HepG2 (cell line): ENCODE measurements around the gene RABL6. TPM values are rescaled to one million over a fixed set of nuclear protein-coding genes. Genes with fewer than 3 reads are reported as not detected.

Experiments used
- ATAC-seq: fragments of 200-7000 bp; cut with Tn5 transposase; 3 replicates; pipeline ENCODE4 v1.9.1; 2020; ENCODE audit warnings: mild to moderate bottlenecking, moderate library complexity
- BruUV-seq: library from RNA; stranded (reverse); fragments of 400-500 nt; replicated peaks from 2 replicates; lab custom pipeline; 2021; lab: Mats Ljungman, UMichigan
- CTCF ChIA-PET: fragments of 300-600 bp; formaldehyde crosslinking; extraction: SDS; loops from one replicate; lab custom pipeline; 2021; ENCODE audit warnings: low total read pairs, inconsistent platforms, low intra/inter-chr PET ratio; lab: Yijun Ruan, JAX
- POLR2A ChIA-PET: fragments of 350-600 bp; sonication (Branson Sonifier 250); formaldehyde crosslinking; loops from one replicate; lab custom pipeline; 2020; ENCODE audit warnings: antibody characterized with exemption, inconsistent platforms; lab: Yijun Ruan, JAX
- DNase-seq: peaks from one replicate; pipeline ENCODE4 v3.0.0-alpha.2; 2015; ENCODE audit warnings: low spot score
- FAIRE-seq: peaks from 3 replicates; lab custom pipeline; 2011; peaks lifted over from hg19 to GRCh38; lab: Jason Lieb, UNC
- H2AFZ ChIP-seq: one replicate; pipeline ENCODE4 v1.6.1; 2011; ENCODE audit warnings: low read length, inconsistent platforms
- H3K27ac ChIP-seq: fragments of 300-600 bp; 3 replicates; pipeline ENCODE4 v1.8.0; 2011; ENCODE audit warnings: mixed run types, mild to moderate bottlenecking, mixed read lengths, low read length, inconsistent platforms; ENCODE audit not compliant: insufficient read depth; ENCODE audit errors: extremely low read length
- H3K27me3 ChIP-seq, 2 experiments: fragments of 200-600 bp in 1 of 2; 2 replicates in 1 of 2; 3 replicates in 1 of 2; pipeline versions ENCODE4 v1.6.0 to v1.8.0; 2011; ENCODE audit warnings: low read length in 2 of 2, mild to moderate bottlenecking in 2 of 2, moderate library complexity in 2 of 2, inconsistent platforms in 1 of 2; ENCODE audit not compliant: insufficient read depth in 2 of 2, control insufficient read depth in 1 of 2
- H3K36me3 ChIP-seq, 2 experiments: fragments of 200-600 bp in 1 of 2; replicated peaks in 1 of 2; 2 replicates in 1 of 2; 3 replicates in 1 of 2; pipeline versions ENCODE4 v1.5.1 to v1.8.0; 2011; ENCODE audit warnings: low read length in 2 of 2, inconsistent platforms in 1 of 2; ENCODE audit not compliant: insufficient read depth in 2 of 2, control insufficient read depth in 1 of 2
- H3K4me1 ChIP-seq: 2 replicates; pipeline ENCODE4 v1.5.1; 2012; ENCODE audit warnings: low read length, inconsistent platforms; ENCODE audit not compliant: insufficient read depth
- H3K4me2 ChIP-seq: 2 replicates; pipeline ENCODE4 v1.6.0; 2011; ENCODE audit warnings: low read depth, low read length, inconsistent platforms
- H3K4me3 ChIP-seq, 3 experiments: fragments of 200-600 bp in 1 of 3; sonication (generic), shearing (Covaris generic) in 1 of 3; replicated peaks in 1 of 3; 2 replicates each; pipeline ENCODE4 v1.5.1; 2011 to 2016; ENCODE audit warnings: low read length in 3 of 3, inconsistent platforms in 2 of 3, low read depth in 2 of 3, mild to moderate bottlenecking in 2 of 3, control low read depth in 1 of 3, mixed read lengths in 1 of 3; ENCODE audit not compliant: insufficient read depth in 1 of 3
- H3K79me2 ChIP-seq: one replicate; pipeline ENCODE4 v1.6.1; 2011; ENCODE audit warnings: low read length, inconsistent platforms; ENCODE audit not compliant: insufficient read depth
- H3K9ac ChIP-seq: 2 replicates; pipeline ENCODE4 v1.6.0; 2011; ENCODE audit warnings: mild to moderate bottlenecking, low read depth, low read length, inconsistent platforms; ENCODE audit not compliant: insufficient read depth
- H3K9me3 ChIP-seq: 2 replicates; pipeline ENCODE4 v1.5.1; 2012; ENCODE audit warnings: mild to moderate bottlenecking, low read length
- H4K20me1 ChIP-seq: 2 replicates; pipeline ENCODE4 v1.6.0; 2011; ENCODE audit warnings: inconsistent platforms, mild to moderate bottlenecking, low read length, moderate library complexity; ENCODE audit not compliant: insufficient read depth
- ARNT ChIP-seq: fragments of 450-650 bp; IDR thresholded peaks from 2 replicates; pipeline ENCODE4 v1.6.1; 2017
- GLI4 ChIP-seq: sonication (generic); formaldehyde crosslinking; IDR thresholded peaks from 2 replicates; pipeline ENCODE4 v1.5.1; 2020; ENCODE audit warnings: missing genetic modification reagents, mild to moderate bottlenecking, moderate library complexity, borderline replicate concordance
- GPN1 ChIP-seq: sonication (generic); formaldehyde crosslinking; IDR thresholded peaks from 2 replicates; pipeline ENCODE4 v1.5.1; 2020; ENCODE audit warnings: missing genetic modification reagents, borderline replicate concordance
- KLF12 ChIP-seq: sonication (generic); formaldehyde crosslinking; IDR thresholded peaks from 2 replicates; pipeline ENCODE4 v1.4.0; 2020; ENCODE audit warnings: missing genetic modification reagents, borderline replicate concordance
- PHF20 ChIP-seq: sonication (generic); formaldehyde crosslinking; IDR thresholded peaks from 2 replicates; pipeline ENCODE4 v1.5.0; 2020; ENCODE audit warnings: mild to moderate bottlenecking, missing genetic modification reagents
- ZFP62 ChIP-seq: sonication (generic); formaldehyde crosslinking; IDR thresholded peaks from 2 replicates; pipeline ENCODE4 v1.4.0; 2020; ENCODE audit warnings: missing genetic modification reagents
- ZNF235 ChIP-seq: sonication (generic); formaldehyde crosslinking; IDR thresholded peaks from 2 replicates; pipeline ENCODE4 v1.8.1; 2023; ENCODE audit warnings: mild to moderate bottlenecking, missing genetic modification reagents, borderline replicate concordance
- ZNF296 ChIP-seq: sonication (generic); formaldehyde crosslinking; conservative IDR thresholded peaks from 2 replicates; pipeline ENCODE4 v1.5.0; 2020; ENCODE audit warnings: mild to moderate bottlenecking, missing genetic modification reagents
- WGBS: methylation state at CpG from one replicate; pipeline ENCODE4 v1.1.6; 2017; ENCODE audit warnings: low lambda C conversion rate; 5-methylcytosine and 5-hydroxymethylcytosine counted together
- in situ Hi-C: cut with HindIII; loops from 2 replicates; pipeline ENCODE4 v1.10.0; 2017; ENCODE audit warnings: low pct_unique_long_range_greater_than_20kb; ENCODE audit not compliant: extremely low pct_ligation_motif_present
- intact Hi-C: fragments of 100-400 bp; cut with micrococcal nuclease; formaldehyde crosslinking; loops from one replicate; pipeline ENCODE4 v1.10.0; 2022; ENCODE audit not compliant: unreplicated experiment
- polyA plus RNA-seq, 8 experiments: library from polyadenylated mRNA; depleted of rRNA in 3 of 8; stranded (reverse) in 7 of 8; unstranded in 1 of 8; fragments of >200 nt; fragmentation: Illumina TruSeq in 4 of 8; extraction: Trizol in 4 of 8; gene quantifications; 2 replicates each; pipeline versions ENCODE4 v1.2.1 to v1.2.3, GENCODE V29; 2011 to 2016; ENCODE audit warnings: low read depth in 4 of 8, missing spikeins in 1 of 8, mixed read lengths in 1 of 8; ENCODE audit not compliant: insufficient read depth in 1 of 8
- total RNA-seq, 5 experiments: library from RNA; depleted of rRNA; stranded (reverse); fragments of >200 nt; fragmentation: Illumina TruSeq; extraction: Trizol; gene quantifications; 2 replicates each; pipeline ENCODE4 v1.2.3, GENCODE V29; 2016; ENCODE audit warnings: low read depth in 1 of 5
- TF ChIP-seq, protein P1 (sequence below): sonication (generic); formaldehyde crosslinking; IDR thresholded peaks from 2 replicates; pipeline ENCODE4 v1.4.0; 2020; ENCODE audit warnings: mild to moderate bottlenecking, missing genetic modification reagents, borderline replicate concordance
- TF ChIP-seq, protein P2 (sequence below): IDR thresholded peaks from 2 replicates; pipeline ENCODE4 v1.6.1; 2012; ENCODE audit warnings: low read length, improper control_type of control experiment

RABL6 gene
- total and polyA plus RNA-seq, 2 of the 13 experiments (the other 11 are each of a cell fraction or from before 2014, with no cell fraction given), result 81.5 to 125 TPM

DNA sequence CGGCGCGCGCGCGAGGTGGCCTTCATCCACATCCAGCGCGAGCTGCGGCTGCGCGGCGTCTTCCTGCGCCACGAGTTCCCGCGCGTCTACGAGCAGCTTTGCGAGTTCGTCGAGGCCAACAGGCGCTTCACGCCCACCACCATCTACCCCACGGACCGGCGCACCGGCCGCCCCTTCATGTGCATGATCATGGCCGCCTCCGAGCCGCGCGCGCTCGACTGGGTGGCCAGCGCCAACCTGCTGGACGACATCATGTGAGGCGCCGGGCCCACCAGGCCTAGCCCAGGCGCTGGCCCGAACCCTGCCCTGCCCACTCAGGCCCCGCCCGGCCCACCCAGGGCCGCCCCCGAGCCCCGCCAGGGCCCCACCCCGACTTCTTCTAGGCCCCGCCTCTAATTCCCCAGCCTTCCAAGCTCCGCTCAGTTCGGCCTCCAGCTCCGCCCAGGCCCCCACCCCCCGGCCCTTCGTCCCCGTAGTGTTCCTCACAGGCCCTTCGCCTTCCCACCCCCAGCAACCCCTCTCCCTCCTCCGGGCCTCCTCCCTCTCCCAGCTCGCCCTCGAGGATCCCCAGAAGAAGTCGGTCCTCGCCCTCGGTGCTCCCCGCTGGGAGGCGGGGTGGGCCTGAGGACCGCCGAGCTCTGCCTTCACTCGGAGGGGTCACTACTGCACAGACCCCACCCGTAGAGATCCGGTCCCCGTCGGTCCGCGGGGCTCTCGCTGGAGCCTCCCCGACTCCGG, 39.5 kb downstream of the RABL6 start (continued):
- TF ChIP-seq, protein P1, sequence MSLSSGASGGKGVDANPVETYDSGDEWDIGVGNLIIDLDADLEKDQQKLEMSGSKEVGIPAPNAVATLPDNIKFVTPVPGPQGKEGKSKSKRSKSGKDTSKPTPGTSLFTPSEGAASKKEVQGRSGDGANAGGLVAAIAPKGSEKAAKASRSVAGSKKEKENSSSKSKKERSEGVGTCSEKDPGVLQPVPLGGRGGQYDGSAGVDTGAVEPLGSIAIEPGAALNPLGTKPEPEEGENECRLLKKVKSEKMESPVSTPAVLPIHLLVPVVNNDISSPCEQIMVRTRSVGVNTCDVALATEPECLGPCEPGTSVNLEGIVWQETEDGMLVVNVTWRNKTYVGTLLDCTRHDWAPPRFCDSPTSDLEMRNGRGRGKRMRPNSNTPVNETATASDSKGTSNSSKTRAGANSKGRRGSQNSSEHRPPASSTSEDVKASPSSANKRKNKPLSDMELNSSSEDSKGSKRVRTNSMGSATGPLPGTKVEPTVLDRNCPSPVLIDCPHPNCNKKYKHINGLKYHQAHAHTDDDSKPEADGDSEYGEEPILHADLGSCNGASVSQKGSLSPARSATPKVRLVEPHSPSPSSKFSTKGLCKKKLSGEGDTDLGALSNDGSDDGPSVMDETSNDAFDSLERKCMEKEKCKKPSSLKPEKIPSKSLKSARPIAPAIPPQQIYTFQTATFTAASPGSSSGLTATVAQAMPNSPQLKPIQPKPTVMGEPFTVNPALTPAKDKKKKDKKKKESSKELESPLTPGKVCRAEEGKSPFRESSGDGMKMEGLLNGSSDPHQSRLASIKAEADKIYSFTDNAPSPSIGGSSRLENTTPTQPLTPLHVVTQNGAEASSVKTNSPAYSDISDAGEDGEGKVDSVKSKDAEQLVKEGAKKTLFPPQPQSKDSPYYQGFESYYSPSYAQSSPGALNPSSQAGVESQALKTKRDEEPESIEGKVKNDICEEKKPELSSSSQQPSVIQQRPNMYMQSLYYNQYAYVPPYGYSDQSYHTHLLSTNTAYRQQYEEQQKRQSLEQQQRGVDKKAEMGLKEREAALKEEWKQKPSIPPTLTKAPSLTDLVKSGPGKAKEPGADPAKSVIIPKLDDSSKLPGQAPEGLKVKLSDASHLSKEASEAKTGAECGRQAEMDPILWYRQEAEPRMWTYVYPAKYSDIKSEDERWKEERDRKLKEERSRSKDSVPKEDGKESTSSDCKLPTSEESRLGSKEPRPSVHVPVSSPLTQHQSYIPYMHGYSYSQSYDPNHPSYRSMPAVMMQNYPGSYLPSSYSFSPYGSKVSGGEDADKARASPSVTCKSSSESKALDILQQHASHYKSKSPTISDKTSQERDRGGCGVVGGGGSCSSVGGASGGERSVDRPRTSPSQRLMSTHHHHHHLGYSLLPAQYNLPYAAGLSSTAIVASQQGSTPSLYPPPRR (CRISPR knock-in tag), result 0 out of 2 replicates have a peak, but pooled peaks have one; percentile 62
- TF ChIP-seq ARNT (no peak), GLI4 (CRISPR knock-in tag) (0 out of 2 replicates have a peak, but pooled peaks have one; percentile 88), ZNF235 (peak; percentile 50; the same call in 1 of the 2 replicates), PHF20 (CRISPR knock-in tag) (0 out of 2 replicates have a peak, but pooled peaks have one; percentile 24)

DNA sequence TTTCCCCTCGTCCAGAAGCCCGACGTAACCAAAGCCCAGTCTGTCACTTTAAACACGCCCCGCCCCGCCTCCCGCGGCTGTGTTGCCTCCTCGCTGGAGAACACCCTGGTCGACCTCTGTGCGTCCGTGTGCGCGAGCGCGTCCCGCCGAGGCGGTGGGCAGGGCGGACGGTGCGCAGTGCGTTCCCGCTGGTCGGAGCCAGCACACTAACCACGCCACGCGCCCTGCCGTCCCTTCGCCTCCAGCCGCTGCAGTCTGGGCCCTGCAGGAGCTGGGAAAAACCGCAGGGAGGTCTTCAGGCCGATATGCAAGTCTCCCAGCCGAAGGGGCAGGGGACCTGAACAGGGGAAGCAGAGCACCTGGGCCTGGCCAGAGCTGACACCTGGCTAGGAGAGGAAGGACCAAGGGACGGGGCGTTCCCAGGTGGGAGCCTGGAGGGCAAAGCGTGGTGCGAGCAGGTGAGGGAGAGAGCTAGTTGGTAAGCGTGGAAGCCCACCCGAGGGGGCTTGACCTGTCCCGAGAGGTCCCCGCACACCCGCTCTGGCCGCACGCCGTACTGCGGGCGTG, 40.2 kb downstream of the RABL6 start:
- peak; percentile 46 for FAIRE-seq
- ChIA-PET CTCF (no interaction called here), POLR2A (interaction anchor here (0.6 to 2.3 kb wide), 15 partner anchors 9 to 239 kb away, joined by 3 to 45 read pairs (median 4); partner anchors contain the start of genes EDF1, MAN1B1, RABL6 and TMEM141)
- 4% methylated on average over 15 of the region's 48 CpGs for WGBS
- Histone ChIP-seq H3K9ac (peak overlapping the region; percentile 94), H3K4me2 (peak overlapping the region; percentile 81), H3K27ac (peak overlapping the region; percentile 91), H3K4me3 (peak overlapping the region; percentile 88 to 98 (median 91)), H3K36me3 (peaks cover 11 to 20% of the 10 kb centered on the region in 2 experiments), H4K20me1 (peaks cover 9% of the 10 kb centered on the region; the same call in 1 of the 2 replicates), H3K9me3 (no peaks in the 10 kb centered on the region), H3K4me1 (peaks cover 31% of the 10 kb centered on the region), H3K79me2 (peaks cover 17% of the 10 kb centered on the region), H3K27me3 (no peaks in the 10 kb centered on the region; a peak in 1 of 5 replicates), H2AFZ (no peak overlapping the region)
- peak; percentile 47 for ATAC-seq
- no TSS peak for BruUV-seq
- in situ Hi-C loops, result loop anchor here (10.0 kb wide), 1 partner anchor 187 kb away; the partner anchor contains the start of gene FUT7
- intact Hi-C loops, result loop anchor here (5.0 kb wide), 2 partner anchors 34 to 61 kb away; no protein-coding TSS in a partner anchor
- peak; percentile 72 for DNase-seq
- TF ChIP-seq ZFP62 (CRISPR knock-in tag) (no peak), KLF12 (CRISPR knock-in tag) (no peak), GPN1 (CRISPR knock-in tag) (no peak), ZNF296 (CRISPR knock-in tag) (0 out of 2 replicates have a peak, but pooled peaks have one; percentile 50)
- TF ChIP-seq, protein P2, sequence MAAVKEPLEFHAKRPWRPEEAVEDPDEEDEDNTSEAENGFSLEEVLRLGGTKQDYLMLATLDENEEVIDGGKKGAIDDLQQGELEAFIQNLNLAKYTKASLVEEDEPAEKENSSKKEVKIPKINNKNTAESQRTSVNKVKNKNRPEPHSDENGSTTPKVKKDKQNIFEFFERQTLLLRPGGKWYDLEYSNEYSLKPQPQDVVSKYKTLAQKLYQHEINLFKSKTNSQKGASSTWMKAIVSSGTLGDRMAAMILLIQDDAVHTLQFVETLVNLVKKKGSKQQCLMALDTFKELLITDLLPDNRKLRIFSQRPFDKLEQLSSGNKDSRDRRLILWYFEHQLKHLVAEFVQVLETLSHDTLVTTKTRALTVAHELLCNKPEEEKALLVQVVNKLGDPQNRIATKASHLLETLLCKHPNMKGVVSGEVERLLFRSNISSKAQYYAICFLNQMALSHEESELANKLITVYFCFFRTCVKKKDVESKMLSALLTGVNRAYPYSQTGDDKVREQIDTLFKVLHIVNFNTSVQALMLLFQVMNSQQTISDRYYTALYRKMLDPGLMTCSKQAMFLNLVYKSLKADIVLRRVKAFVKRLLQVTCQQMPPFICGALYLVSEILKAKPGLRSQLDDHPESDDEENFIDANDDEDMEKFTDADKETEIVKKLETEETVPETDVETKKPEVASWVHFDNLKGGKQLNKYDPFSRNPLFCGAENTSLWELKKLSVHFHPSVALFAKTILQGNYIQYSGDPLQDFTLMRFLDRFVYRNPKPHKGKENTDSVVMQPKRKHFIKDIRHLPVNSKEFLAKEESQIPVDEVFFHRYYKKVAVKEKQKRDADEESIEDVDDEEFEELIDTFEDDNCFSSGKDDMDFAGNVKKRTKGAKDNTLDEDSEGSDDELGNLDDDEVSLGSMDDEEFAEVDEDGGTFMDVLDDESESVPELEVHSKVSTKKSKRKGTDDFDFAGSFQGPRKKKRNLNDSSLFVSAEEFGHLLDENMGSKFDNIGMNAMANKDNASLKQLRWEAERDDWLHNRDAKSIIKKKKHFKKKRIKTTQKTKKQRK, result no peak
